HG03103 (cell line): ENCODE results near the gene NUCB2.

ENCODE experiments used
- ATAC-seq: cut with Tn5 transposase; IDR thresholded peaks from one replicate; pipeline ENCODE4 v1.9.1; 2021; ENCODE audit warnings: low read depth; ENCODE audit not compliant: unreplicated experiment

The NUCB2 gene

GRCh38 chr11:17378655-17379054 lies 102.1 kb downstream of the NUCB2 start:
- no peak for ATAC-seq

DNA sequence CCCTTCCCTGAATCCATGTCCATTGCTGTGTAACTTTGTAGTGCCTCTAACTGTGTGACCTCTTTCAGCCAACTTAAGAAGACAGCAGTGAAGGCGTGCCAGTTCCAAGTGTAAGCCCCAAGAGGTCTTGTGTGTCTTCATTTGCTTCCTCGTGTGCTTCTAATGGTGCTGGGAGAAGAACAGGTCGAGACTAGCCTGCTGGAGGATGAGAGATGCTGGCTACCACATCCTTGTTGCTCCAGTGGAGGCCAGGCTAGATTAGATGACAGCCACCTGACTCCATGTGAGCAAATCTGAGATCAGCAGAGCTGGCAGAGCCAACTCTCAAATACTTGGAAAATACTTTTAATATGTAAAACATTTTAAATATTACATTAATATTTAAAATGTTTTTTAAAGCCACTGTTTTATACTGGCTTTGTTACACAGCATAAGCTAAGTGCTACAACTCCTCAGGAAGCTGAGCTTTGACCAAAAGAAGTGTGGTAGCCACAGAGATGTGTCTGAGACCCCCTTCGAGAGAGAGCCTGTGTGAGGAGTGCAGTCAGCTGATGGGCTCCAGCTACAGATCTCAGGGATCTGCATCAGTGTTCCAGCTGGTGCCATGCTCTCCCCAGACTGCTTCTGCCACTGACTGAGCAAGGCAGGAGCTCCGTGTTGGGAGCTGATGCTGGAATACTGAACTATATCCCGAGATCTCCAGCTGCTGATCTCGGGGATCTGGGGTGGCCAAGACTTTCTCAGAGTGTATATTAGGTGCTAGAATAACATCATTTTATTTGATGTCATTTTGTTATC lies 103.0 kb downstream of the NUCB2 start:
- no peak for ATAC-seq

GRCh38 chr11:17381156-17381555 lies 104.6 kb downstream of the NUCB2 start:
- ATAC-seq, result no peak
